ENCODE data around the gene KCNJ1.

KCNJ1 gene

DNA sequence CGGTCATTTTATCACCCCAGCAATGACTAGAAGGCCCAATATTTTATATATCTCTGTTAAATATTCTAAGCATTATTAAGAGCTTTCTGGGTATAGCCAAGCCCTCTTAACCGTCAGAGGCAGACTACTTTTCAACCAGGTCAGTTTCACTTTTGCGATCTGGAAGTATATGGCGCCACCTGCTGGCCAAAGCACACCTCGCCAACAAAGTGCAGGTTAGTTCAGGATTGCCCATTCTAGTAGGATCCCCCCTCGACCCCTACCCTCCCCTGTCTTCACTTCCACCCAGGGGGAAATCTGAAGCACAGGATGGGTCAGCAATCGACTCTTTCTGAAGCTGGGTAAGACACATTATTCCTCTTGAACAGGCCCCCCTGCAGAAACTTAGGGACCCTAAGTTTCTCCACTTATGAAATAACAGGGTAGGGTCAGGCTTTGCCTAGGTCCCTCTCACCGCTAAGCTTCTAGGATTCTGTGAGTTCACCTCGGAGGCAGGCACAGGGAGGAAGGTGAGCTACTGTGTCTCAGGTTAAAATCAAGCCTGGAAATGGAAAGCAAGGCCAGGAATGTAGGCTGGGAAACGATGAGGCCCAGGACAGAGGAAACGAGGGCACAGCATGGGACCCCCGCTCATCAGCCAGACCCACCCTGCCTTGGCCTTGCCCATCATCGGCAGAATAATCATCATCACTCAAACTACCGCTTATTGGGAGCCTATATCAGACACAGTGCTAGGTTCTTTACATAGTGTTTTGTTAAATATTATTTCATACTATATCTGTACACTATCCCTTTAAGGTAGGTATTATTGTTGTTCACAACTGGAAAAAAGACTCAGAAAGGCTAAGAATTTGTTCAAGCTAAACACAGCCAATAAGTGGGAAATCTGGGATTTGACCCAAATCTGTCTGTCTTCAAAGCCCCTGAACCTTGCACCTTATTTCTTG, 35.6 kb downstream of the KCNJ1 start:
- Mint-ChIP-seq H3K4me3 (peak overlapping the region; percentile 49), H3K4me1 (peaks cover 14% of the 10 kb centered on the region), H3K36me3 (no peaks in the 10 kb centered on the region), H3K27ac (peak overlapping the region; percentile 88), H3K9me3 (no peaks in the 10 kb centered on the region)
- peak; percentile 81 to 94 for DNase-seq (ENCODE audit: low spot score in 2 of 2)
- ATAC-seq, result peak; percentile 83

DNA sequence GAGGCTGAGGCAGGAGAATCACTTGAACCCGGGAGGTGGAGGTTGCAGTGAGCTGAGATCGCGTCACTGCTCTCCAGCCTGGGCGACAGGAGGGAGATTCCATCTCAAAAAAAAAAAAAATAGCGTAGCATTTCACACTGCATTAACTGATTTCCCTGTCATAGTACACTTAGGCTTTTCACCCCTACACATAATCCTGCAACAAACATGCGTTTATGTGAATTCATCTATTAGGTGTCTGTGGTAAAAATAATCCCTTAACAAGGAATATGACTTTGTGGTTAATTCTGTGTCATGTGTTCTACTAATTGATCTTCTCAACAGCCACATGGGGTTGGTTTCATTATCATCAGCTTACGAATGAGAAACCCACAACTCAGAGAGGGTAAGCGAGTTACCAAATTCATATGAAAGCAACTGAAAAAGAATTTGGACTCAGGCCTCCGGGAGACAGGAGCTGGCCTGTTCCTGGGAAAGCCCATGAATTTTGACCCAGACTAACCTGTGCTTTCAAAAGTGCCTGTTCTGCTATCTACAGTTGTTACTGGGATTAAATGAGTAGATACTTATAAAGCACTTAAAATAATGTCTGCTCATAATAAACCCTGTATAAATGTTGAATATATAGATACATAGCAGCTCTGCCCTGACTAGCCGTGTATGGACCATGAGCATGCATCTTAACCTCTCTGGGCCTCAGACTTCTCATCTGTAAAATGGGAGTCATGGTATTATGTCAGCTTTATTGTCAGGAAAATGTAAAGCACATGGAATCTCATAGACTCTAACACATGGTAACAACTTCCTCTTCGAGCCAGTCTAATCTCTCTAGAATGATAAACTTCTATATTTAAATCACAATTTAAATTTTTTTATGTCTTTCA, 36.6 kb downstream of the KCNJ1 start:
- Mint-ChIP-seq H3K4me3 (peak overlapping the region; percentile 49), H3K9me3 (no peaks in the 10 kb centered on the region), H3K27ac (peak overlapping the region; percentile 88), H3K4me1 (peaks cover 14% of the 10 kb centered on the region), H3K36me3 (no peaks in the 10 kb centered on the region)
- DNase-seq (ENCODE audit: low spot score in 2 of 2) (no peak), ATAC-seq (peak; percentile 76)

DNA sequence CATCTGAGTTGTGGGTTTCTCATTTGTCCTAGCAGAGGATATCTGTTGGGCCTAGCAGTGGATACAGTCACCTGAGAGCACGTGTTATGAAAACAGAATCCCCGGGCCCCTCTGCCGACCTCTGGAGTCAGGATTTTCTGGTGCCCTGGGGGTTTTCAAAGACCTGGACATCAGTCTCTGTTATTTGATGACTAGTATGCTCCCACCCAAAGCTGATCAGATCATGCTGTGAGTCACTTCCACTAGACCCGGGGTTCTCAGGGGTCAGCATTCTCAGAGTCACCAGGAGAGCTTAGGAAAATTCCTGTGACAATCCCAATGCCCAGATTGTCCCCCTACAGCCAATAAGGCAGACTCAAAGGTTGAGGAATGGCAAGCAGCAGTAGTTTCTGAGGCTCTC, 38.7 kb downstream of the KCNJ1 start:
- no peaks in the 10 kb centered on the region for H3K9me3 Mint-ChIP-seq
- DNase-seq (ENCODE audit: low spot score in 2 of 2) (no peak), ATAC-seq (no peak)
- H3K27ac Mint-ChIP-seq, result no peak overlapping the region
- H3K4me3 Mint-ChIP-seq, result no peak overlapping the region
- H3K4me1 Mint-ChIP-seq, result peaks cover 14% of the 10 kb centered on the region
- H3K36me3 Mint-ChIP-seq, result no peaks in the 10 kb centered on the region

DNA sequence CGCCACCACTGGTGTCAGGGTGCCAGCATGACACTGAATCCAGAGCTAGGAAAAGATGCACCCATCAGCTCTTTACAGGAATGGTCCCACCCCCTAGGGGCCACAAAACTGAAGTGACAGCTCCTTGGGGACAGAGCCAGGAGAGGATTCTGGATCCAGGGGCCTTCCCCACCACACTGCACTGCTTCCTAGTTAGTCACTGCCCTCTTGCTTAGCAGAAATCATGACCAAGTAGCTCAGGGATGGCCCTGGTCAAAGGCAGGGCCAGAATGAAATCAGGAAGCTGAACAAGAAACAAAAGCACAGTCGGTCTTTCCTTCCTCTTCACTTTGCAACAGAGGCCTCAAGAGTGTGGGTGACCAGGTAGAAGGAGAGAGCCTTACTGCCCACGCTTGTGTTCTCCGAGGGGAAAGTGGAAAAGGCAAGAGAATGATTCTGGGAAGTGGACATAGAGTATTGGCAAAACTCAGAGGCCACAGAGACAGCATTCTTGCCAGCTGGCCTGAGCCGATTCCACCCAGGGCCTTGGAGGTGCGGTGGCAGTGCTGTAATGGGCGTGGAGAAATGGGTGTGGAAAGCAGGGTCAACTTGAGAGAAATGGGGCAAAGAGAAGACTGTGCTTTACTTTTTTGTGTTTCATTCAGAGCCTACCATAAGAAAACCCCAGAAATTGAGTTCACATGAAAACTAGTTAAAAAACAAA, 39.8 kb downstream of the KCNJ1 start:
- Mint-ChIP-seq H3K27ac (peak overlapping the region; percentile 66), H3K36me3 (no peaks in the 10 kb centered on the region), H3K4me1 (peaks cover 14% of the 10 kb centered on the region), H3K4me3 (no peak overlapping the region), H3K9me3 (no peaks in the 10 kb centered on the region)
- DNase-seq (ENCODE audit: low spot score in 2 of 2) (no peak), ATAC-seq (no peak)

DNA sequence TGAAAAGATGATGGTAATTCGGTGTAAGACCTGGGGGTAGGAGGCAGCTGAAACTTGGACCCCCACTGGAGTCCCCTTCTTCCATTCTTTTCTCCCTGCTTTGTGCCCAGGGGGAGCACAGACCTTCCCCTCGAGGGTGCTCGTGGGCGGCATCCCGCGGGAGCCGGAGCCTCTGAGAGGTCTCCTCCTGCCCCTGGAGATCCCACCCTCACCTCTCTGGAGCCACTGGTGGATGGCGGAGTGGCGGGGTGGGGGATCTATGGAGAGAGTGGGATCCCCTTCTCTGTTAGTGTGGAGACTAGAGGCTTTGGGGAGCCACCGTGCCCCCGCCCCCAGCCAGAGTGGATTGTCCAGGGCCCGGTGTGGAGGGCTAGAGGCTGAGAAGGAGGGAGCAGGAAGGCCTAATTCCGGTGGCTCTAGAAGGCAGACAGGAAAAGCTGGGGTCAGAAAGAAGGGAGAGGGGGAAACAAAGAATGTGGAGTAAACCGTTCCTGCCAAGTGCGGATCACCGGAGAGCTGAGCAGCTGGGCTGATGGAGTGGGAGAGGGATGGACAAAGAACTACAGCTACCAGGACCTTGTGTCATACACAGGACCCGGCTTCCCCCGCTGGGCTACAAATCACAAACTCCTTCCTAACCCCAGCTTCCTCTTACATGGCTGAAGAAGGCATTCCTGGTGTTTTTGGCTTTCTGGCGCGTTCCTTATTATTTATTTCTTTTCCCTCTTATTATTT, 41.9 kb downstream of the KCNJ1 start:
- peaks cover 8% of the 10 kb centered on the region for H3K4me1 Mint-ChIP-seq
- ATAC-seq, result no peak
- no peak overlapping the region for H3K4me3 Mint-ChIP-seq
- no peak for DNase-seq (ENCODE audit: low spot score in 2 of 2)
- no peaks in the 10 kb centered on the region for H3K9me3 Mint-ChIP-seq
- H3K36me3 Mint-ChIP-seq, result no peaks in the 10 kb centered on the region
- H3K27ac Mint-ChIP-seq, result peak overlapping the region; percentile 66

DNA sequence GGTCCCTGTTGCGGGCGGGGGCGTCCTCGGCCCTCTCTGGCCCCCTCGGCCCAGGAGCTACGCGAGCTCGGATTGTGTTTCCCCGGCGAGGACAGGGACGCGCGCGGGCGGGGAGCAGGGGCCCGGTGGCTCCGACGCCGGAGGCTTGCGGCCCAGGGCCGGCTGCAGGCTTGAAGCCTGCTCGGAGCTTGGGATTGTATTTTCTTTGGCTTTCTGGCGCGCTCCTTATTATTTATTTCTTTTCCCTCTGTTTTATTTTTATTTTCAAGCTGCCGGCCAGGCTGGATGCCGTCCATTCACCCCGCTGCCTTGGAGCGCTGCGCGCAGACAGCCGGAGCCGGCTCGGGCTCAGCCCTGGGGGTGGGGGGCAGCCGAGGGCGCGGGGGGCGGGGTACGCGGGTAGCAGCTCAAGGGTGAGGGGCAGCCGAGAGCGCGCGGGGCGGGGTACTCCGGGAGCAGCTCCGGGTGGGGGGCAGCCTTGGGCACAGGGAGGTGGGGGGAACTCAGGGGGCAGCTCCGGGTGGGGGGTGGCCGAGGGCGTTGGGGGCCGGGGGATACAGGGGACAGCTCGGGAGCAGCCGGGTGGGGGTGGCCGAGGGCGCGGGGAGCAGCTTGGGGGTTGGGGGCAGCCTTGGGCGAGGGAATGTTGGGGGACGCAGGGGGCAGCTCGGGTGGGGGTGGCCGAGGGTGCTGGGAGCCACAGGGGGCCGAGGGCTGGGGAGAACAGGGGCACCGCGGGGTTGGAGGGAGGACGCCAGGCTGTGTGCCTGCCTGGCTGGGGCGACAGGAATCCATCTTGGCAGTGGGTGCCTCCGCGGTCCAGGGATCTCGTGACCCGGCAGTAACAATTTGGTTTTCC, 42.7 kb downstream of the KCNJ1 start:
- H3K9me3 Mint-ChIP-seq, result no peaks in the 10 kb centered on the region
- DNase-seq (ENCODE audit: low spot score in 2 of 2), result no peak
- H3K27ac Mint-ChIP-seq, result peak overlapping the region; percentile 66
- ATAC-seq, result no peak
- peaks cover 2% of the 10 kb centered on the region for H3K4me1 Mint-ChIP-seq
- H3K36me3 Mint-ChIP-seq, result no peaks in the 10 kb centered on the region
- H3K4me3 Mint-ChIP-seq, result no peak overlapping the region

DNA sequence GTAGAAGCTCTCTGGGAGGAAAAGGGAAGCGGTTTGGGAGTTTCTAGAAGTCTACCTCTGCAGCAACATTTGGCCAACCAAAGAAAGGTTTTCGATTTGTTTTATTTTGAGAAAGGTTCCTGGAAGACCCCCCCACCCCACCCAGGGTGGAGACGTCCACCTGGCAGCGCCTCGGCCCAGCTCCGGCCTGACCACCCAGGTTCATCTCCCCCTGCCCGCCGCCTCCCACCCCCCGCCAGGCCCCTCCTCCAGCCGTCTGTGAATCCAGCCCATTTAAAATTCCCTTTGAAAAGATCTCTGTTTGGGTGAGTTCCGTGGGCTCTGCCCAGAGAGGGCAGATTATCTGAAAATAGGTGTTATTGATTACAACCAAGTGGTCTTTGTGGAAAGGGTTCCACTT, 43.3 kb downstream of the KCNJ1 start:
- Mint-ChIP-seq H3K27ac (no peak overlapping the region), H3K36me3 (peaks cover 4% of the 10 kb centered on the region), H3K9me3 (no peaks in the 10 kb centered on the region), H3K4me1 (no peaks in the 10 kb centered on the region), H3K4me3 (no peak overlapping the region)
- DNase-seq (ENCODE audit: low spot score in 2 of 2), result no peak
- no peak for ATAC-seq

DNA sequence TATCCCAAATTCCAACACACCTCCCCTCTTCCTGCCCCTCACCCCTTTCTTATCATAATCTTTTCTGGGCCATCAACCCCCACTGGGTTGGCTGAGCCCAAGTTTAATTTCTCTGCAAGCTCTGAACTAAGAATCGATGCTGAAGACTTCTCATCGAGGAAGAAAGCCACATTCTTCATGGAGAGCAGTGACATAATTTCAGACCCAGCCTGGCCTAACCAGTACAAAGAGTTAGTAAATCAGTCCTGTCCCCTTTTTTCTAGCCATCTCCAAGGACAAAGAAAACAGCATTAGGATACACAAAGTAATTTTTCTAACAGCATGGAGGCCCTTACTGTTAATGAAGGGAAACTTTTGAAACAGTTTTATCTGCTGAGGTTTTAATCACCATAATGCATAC, 45.0 kb downstream of the KCNJ1 start:
- H3K9me3 Mint-ChIP-seq, result no peaks in the 10 kb centered on the region
- H3K27ac Mint-ChIP-seq, result peak overlapping the region; percentile 57
- no peak for ATAC-seq
- peaks cover 14% of the 10 kb centered on the region for H3K36me3 Mint-ChIP-seq
- no peaks in the 10 kb centered on the region for H3K4me1 Mint-ChIP-seq
- no peak overlapping the region for H3K4me3 Mint-ChIP-seq
- DNase-seq (ENCODE audit: low spot score in 2 of 2), result no peak

DNA sequence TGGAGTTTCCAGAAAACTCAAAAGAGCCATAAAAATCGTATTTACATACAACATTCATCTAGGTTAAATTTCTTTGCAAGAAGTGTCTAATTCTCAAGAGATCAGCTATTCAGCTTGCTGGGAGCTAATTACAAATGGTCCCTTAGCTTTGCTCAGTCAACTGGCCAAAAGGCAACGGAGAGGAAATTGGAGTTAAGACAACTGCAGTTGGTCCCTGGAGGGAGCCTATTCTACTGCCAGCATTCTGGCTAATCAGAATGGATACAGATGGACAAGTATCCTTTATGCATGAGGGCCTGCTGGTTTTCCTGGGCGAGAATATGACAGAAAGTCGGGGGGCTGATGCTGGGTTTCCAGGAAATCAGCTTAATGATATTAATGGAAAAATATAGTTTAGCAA, 45.5 kb downstream of the KCNJ1 start:
- ATAC-seq (no peak), DNase-seq (ENCODE audit: low spot score in 2 of 2) (no peak)
- H3K4me1 Mint-ChIP-seq, result no peaks in the 10 kb centered on the region
- no peak overlapping the region for H3K4me3 Mint-ChIP-seq
- H3K9me3 Mint-ChIP-seq, result no peaks in the 10 kb centered on the region
- peak overlapping the region; percentile 57 for H3K27ac Mint-ChIP-seq
- H3K36me3 Mint-ChIP-seq, result peaks cover 20% of the 10 kb centered on the region

DNA sequence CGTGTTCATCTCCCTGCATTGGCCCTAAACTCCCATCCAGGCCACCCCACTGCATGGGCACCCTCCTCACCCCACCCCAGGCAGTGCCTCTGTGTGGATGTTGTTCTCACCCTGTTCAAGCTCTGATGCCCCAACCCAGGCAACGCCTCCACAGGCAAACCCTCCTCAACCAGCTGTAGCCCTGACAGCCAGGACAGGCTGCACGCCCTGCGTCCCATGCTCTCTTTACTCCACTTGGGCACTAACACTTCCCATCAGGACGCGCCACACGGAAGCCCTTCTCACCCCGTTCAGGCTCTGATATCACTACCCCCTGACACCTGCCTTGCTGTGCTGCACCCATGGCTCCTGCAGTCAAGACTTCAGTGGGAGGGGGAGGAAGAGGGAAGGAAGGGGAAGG, 47.9 kb downstream of the KCNJ1 start:
- H3K4me1 Mint-ChIP-seq, result no peaks in the 10 kb centered on the region
- no peak for ATAC-seq
- no peaks in the 10 kb centered on the region for H3K9me3 Mint-ChIP-seq
- H3K27ac Mint-ChIP-seq, result peak overlapping the region; percentile 10
- no peak for DNase-seq (ENCODE audit: low spot score in 2 of 2)
- H3K36me3 Mint-ChIP-seq, result peaks cover 35% of the 10 kb centered on the region
- no peak overlapping the region for H3K4me3 Mint-ChIP-seq

DNA sequence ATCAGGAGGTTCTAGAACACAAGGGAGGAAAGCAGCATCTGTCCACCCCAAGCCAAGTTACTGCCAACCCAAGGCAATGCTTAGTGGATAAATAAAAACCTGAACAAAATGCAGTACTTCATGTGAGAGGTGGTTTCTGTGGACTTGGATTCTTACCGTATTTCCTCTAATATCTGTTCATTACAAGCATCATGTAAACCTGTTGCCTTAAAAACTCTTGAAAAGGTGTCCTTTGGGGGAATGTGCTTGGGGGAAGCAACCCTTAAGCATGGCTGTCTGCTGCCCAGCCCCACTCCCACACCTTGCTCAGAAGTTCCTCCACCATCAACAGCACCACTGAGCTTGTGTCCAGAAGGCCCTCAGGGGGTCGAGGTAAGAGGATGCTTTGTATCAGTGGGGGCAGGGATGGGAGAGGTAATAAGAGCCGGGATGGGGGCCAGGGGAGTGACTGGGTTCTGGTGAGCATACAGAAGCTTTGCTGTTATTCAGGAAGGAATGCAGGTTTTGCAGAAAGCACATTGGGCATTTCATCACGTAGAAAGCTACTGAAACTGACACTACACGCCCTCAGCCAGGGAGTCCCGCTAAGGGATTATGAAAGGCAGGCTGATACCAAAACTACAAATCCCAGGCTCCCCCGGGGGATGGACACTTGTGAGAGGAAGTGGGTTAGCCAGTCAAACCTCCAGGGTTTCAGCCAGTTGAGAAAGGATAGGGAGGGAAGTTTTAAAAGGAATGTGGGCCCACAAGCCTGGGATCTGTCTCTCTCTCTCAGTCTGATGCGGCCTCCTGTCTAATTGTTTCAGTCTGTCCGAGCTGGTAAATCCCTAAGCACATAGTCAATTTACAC, 52.0 kb downstream of the KCNJ1 start:
- no peaks in the 10 kb centered on the region for H3K9me3 Mint-ChIP-seq
- peak overlapping the region; percentile 63 for H3K27ac Mint-ChIP-seq

DNA sequence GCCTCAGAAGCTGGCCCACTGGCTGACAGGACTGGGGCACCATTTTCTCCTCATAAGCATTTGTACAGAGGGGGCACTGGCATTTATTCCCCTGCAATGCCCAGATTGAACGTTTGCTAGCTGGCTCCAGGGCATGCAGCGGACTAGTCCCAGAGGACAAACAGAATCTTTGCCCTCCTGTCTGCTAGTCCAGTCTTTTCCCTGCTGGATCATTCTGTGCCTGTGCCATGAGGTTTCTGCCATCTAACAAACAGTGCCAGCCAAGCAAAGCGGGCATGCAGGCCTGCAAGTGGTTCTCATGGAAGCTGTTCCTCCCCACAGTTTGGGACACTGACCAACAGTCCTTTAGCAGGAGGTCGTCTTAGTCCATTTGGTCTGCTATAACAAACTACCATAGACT, 53.4 kb downstream of the KCNJ1 start:
- Mint-ChIP-seq H3K9me3 (no peaks in the 10 kb centered on the region), H3K27ac (peak overlapping the region; percentile 74), H3K36me3 (peaks cover 74% of the 10 kb centered on the region), H3K4me3 (no peak overlapping the region), H3K4me1 (peaks cover 32% of the 10 kb centered on the region)
- ATAC-seq, result no peak
- DNase-seq (ENCODE audit: low spot score in 2 of 2), result no peak

More for the DNA sequence above, 52.0 kb downstream of the KCNJ1 start:
- H3K4me3 Mint-ChIP-seq, result no peak overlapping the region
- H3K36me3 Mint-ChIP-seq, result peaks cover 65% of the 10 kb centered on the region
- peak; percentile 31 for ATAC-seq
- DNase-seq (ENCODE audit: low spot score in 2 of 2), result no peak
- H3K4me1 Mint-ChIP-seq, result peaks cover 20% of the 10 kb centered on the region

DNA sequence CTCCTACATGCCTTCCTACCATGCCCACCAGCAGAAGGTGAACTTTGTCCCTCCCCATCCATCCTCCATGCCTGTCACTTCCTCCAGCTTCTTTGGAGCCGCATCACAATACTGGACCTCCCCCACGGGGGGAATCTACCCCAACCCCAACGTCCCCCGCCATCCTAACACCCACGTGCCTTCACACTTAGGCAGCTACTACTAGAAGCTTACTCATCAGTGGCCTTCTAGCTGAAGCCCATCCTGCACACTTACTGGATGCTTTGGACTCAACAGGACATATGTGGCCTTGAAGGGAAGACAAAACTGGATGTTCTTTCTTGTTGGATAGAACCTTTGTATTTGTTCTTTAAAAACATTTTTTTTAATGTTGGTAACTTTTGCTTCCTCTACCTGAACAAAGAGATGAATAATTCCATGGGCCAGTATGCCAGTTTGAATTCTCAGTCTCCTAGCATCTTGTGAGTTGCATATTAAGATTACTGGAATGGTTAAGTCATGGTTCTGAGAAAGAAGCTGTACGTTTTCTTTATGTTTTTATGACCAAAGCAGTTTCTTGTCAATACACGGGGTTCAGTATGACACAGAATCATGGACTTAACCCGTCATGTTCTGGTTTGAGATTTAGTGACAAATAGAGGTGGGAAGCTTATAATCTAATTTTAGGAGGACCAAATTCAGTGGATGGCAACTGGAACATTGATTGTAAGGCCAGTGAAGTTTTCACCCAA, 56.1 kb downstream of the KCNJ1 start:
- peak overlapping the region; percentile 85 for H3K27ac Mint-ChIP-seq
- H3K9me3 Mint-ChIP-seq, result no peaks in the 10 kb centered on the region
- DNase-seq (ENCODE audit: low spot score in 2 of 2) (no peak), ATAC-seq (peak; percentile 72)
- peak overlapping the region; percentile 3 for H3K4me3 Mint-ChIP-seq
- peaks cover 50% of the 10 kb centered on the region for H3K4me1 Mint-ChIP-seq
- peaks cover 79% of the 10 kb centered on the region for H3K36me3 Mint-ChIP-seq

Measured in stimulated activated effector memory CD8-positive, alpha-beta T cell treated with anti-CD3 and anti-CD28 coated beads, Interleukin-12 subunit alpha, Interleukin-12 subunit beta, amount 100 ng/mL, for 72 hours (primary cell).